ENCODE data around the gene KIF26B. TPM values are rescaled to one million over a fixed set of nuclear protein-coding genes. Genes with fewer than 3 reads are reported as not detected.

The KIF26B gene
- total and polyA plus RNA-seq, 2 of the 4 experiments (the other 2 are of a cell fraction) = 0.53 to 0.54 TPM

GRCh38 chr1:245419461-245419978 is 264.7 kb downstream of the KIF26B start:
- no peak overlapping the region for H3K14ac ChIP-seq (replicated peaks; ENCODE audit: low read depth, low read length)
- H2AK9ac ChIP-seq (replicated peaks; ENCODE audit: low read depth, low read length, poor library complexity) = no peak overlapping the region
- H3K9me1 ChIP-seq (ENCODE audit: insufficient read depth, low read length) = 0 out of 2 replicates have a peak, but pooled peaks cover 4% of the 10 kb centered on the region
- no peak overlapping the region for H2AFZ ChIP-seq (replicated peaks; ENCODE audit: low read length, poor library complexity)
- H2BK15ac ChIP-seq (ENCODE audit: low read depth, low read length) = no peak overlapping the region
- no peak overlapping the region for H4K5ac ChIP-seq (ENCODE audit: low read depth, low read length)
- no peaks in the 10 kb centered on the region for H3K9me3 ChIP-seq (ENCODE audit: control insufficient read depth, insufficient read depth, low read length)
- WGBS, 2 experiments (ENCODE audit: extremely low coverage in 2 of 2, insufficient read length in 1 of 2) = 95% methylated on average over 9 of the region's 15 CpGs; no CpG with 5 or more reads in 1 of the 2 experiments
- H3K79me1 ChIP-seq (ENCODE audit: low read depth in 1 of 2, low read length in 2 of 2) = no peaks in the 10 kb centered on the region
- no peaks in the 10 kb centered on the region for H3K27me3 ChIP-seq (ENCODE audit: control insufficient read depth, insufficient read depth, low read length)
- no peak overlapping the region for H2AK5ac ChIP-seq (ENCODE audit: low read depth, low read length)
- no peak overlapping the region for H2BK20ac ChIP-seq (ENCODE audit: low read depth, low read length)
- no peak overlapping the region for H2BK5ac ChIP-seq (ENCODE audit: low read depth, low read length, poor library complexity, severe bottlenecking)
- H3K27ac ChIP-seq (ENCODE audit: insufficient read depth, low read length) = no peak overlapping the region
- DNase-seq (no peak), ATAC-seq (ENCODE audit: low read depth) (no peak)
- H3K4ac ChIP-seq (ENCODE audit: low read depth, low read length) = no peak overlapping the region
- H3K36me3 ChIP-seq (ENCODE audit: control insufficient read depth, insufficient read depth, low read length) = peaks cover 5% of the 10 kb centered on the region
- no peak overlapping the region for H3K56ac ChIP-seq (ENCODE audit: extremely low read depth, insufficient read depth, low read length)
- CTCF ChIA-PET = interaction anchor here (1.6 kb wide), 1 partner anchor 8 kb away, joined by 3 read pairs; no protein-coding TSS in a partner anchor
- no peak overlapping the region for H4K8ac ChIP-seq (ENCODE audit: low read depth in 2 of 2, low read length in 2 of 2)
- no peak overlapping the region for H2BK120ac ChIP-seq (ENCODE audit: low read depth, low read length)
- H3K4me1 ChIP-seq (ENCODE audit: control insufficient read depth, insufficient read depth, low read length) = no peaks in the 10 kb centered on the region
- H3K4me2 ChIP-seq (ENCODE audit: low read depth, low read length) = no peak overlapping the region
- no peak overlapping the region for H3K23ac ChIP-seq (ENCODE audit: low read depth, low read length)
- H4K91ac ChIP-seq (ENCODE audit: insufficient read depth, low read depth, low read length) = no peak overlapping the region
- dilution Hi-C loops (cut with HindIII; ENCODE audit: low sequenced_read_pairs, unreplicated experiment) (no loop called here), in situ Hi-C loops (cut with MboI; ENCODE audit: low sequenced_read_pairs) (no loop called here), intact Hi-C loops (cut with micrococcal nuclease) (loop anchor here (10.0 kb wide), 1 partner anchor 585 kb away; no protein-coding TSS in a partner anchor)
- H3K9ac ChIP-seq (ENCODE audit: low read depth, low read length) = no peak overlapping the region
- no peak overlapping the region for H3K18ac ChIP-seq (ENCODE audit: low read depth, low read length)
- POLR2A ChIA-PET (ENCODE audit: unreplicated experiment) = no interaction called here
- TF ChIP-seq SMC3 (IDR thresholded peaks at IDR 0.05; ENCODE audit: low read depth, low read length) (no peak), MXI1 (IDR thresholded peaks at IDR 0.05; ENCODE audit: borderline replicate concordance, low read depth, low read length) (no peak), MAZ (IDR thresholded peaks at IDR 0.05; ENCODE audit: borderline replicate concordance, low read depth, low read length) (no peak), FOS (IDR thresholded peaks at IDR 0.05; ENCODE audit: low read depth, low read length) (no peak), MAFK (IDR thresholded peaks at IDR 0.05; ENCODE audit: low read depth, low read length) (no peak), CEBPB (IDR thresholded peaks at IDR 0.05; ENCODE audit: low read depth, low read length) (no peak), NFE2L2 (IDR thresholded peaks at IDR 0.05; ENCODE audit: low read depth, low read length) (no peak), RCOR1 (IDR thresholded peaks at IDR 0.05; ENCODE audit: insufficient replicate concordance, low read length) (no peak), CHD1 (IDR thresholded peaks at IDR 0.05; ENCODE audit: low read depth, low read length) (no peak), RAD21 (IDR thresholded peaks at IDR 0.05; ENCODE audit: low read length) (no peak), ELK1 (IDR thresholded peaks at IDR 0.05; ENCODE audit: borderline replicate concordance, low read depth, low read length) (no peak), USF2 (IDR thresholded peaks at IDR 0.05; ENCODE audit: low read depth, low read length) (no peak), CTCF (conservative IDR thresholded peaks at IDR 0.05; ENCODE audit: low read depth, low read length) (no peak), RFX5 (IDR thresholded peaks at IDR 0.05; ENCODE audit: low read depth, low read length) (no peak), POLR2A (IDR thresholded peaks at IDR 0.05; ENCODE audit: low read depth, low read length) (no peak), BHLHE40 (IDR thresholded peaks at IDR 0.05; ENCODE audit: low read depth, low read length) (no peak)
- no peaks in the 10 kb centered on the region for H4K20me1 ChIP-seq (ENCODE audit: insufficient read depth, low read length)
- no TSS peak for BruUV-seq (replicated peaks)
- no peak overlapping the region for H3K4me3 ChIP-seq (ENCODE audit: insufficient read depth, low read depth, low read length)

Measured in IMR-90 (cell line).